Neural progenitor cell (in vitro differentiated cells): ENCODE measurements around the gene PLCB1. TPM values are rescaled to one million over a fixed set of nuclear protein-coding genes. Genes with fewer than 3 reads are reported as not detected.

Experiments
- DNase-seq: peaks from one replicate; pipeline ENCODE4 v3.0.0-alpha.2; 2016; ENCODE audit warnings: low spot score
- H2AFZ ChIP-seq: fragments of 200-600 bp; sonication (generic); replicated peaks from 2 replicates; pipeline ENCODE4 v1.6.1; 2016; ENCODE audit warnings: antibody characterized with exemption
- H3F3A ChIP-seq: fragments of 200-600 bp; sonication (generic); 2 replicates; pipeline ENCODE4 v1.6.1; 2016; ENCODE audit warnings: antibody characterized with exemption, low read depth
- H3K27ac ChIP-seq: fragments of 200-600 bp; sonication (generic); 2 replicates; pipeline ENCODE4 v1.5.1; 2016; ENCODE audit warnings: mild to moderate bottlenecking
- H3K27me3 ChIP-seq: fragments of 200-600 bp; sonication (generic); 2 replicates; pipeline ENCODE4 v1.6.1; 2016; ENCODE audit warnings: mild to moderate bottlenecking, moderate library complexity
- H3K36me3 ChIP-seq: fragments of 200-600 bp; sonication (generic); 2 replicates; pipeline ENCODE4 v1.5.1; 2016
- H3K4me1 ChIP-seq: fragments of 200-600 bp; sonication (generic); 2 replicates; pipeline ENCODE4 v1.6.1; 2016; ENCODE audit warnings: mixed run types
- H3K4me2 ChIP-seq: fragments of 200-600 bp; sonication (generic); 2 replicates; pipeline ENCODE4 v1.6.1; 2016
- H3K4me3 ChIP-seq: fragments of 200-600 bp; sonication (generic); 2 replicates; pipeline ENCODE4 v1.5.1; 2016
- H3K79me2 ChIP-seq: fragments of 200-600 bp; sonication (generic); 2 replicates; pipeline ENCODE4 v1.6.1; 2016; ENCODE audit warnings: low read depth
- H3K9ac ChIP-seq: fragments of 200-600 bp; sonication (generic); 2 replicates; pipeline ENCODE4 v1.6.1; 2016
- H3K9me3 ChIP-seq: fragments of 200-600 bp; sonication (generic); 2 replicates; pipeline ENCODE4 v1.5.1; 2016; ENCODE audit warnings: low read depth
- H4K20me1 ChIP-seq: fragments of 200-600 bp; sonication (generic); 2 replicates; pipeline ENCODE4 v1.6.1; 2016; ENCODE audit warnings: low read depth
- H3K27ac Mint-ChIP-seq: 3 replicates; pipeline ENCODE4 v1.8.0; 2021; ENCODE audit warnings: mixed read lengths
- H3K27me3 Mint-ChIP-seq: 2 replicates; pipeline ENCODE4 v1.8.0; 2022; ENCODE audit warnings: low read depth, mild to moderate bottlenecking, inconsistent platforms, moderate library complexity, mixed read lengths; ENCODE audit not compliant: insufficient read depth
- H3K36me3 Mint-ChIP-seq: 3 replicates; pipeline ENCODE4 v1.8.0; 2021; ENCODE audit warnings: mixed read lengths
- H3K4me1 Mint-ChIP-seq: 3 replicates; pipeline ENCODE4 v1.8.0; 2021; ENCODE audit warnings: mixed read lengths
- H3K4me3 Mint-ChIP-seq: 3 replicates; pipeline ENCODE4 v1.8.0; 2021; ENCODE audit warnings: mild to moderate bottlenecking, moderate library complexity, mixed read lengths
- H3K9me3 Mint-ChIP-seq: 3 replicates; pipeline ENCODE4 v1.8.0; 2020; ENCODE audit warnings: mixed read lengths
- CTCF ChIP-seq: fragments of 200-600 bp; sonication (generic); IDR thresholded peaks from 2 replicates; pipeline ENCODE4 v1.5.1; 2017; ENCODE audit warnings: antibody characterized with exemption, mild to moderate bottlenecking
- EZH2 ChIP-seq: fragments of 200-600 bp; sonication (generic); IDR thresholded peaks from 2 replicates; pipeline ENCODE4 v1.6.1; 2017; ENCODE audit warnings: antibody characterized with exemption, mild to moderate bottlenecking, moderate library complexity
- EZH2phosphoT487 ChIP-seq: fragments of 200-600 bp; sonication (generic); IDR thresholded peaks from 2 replicates; pipeline ENCODE4 v1.6.1; 2017; ENCODE audit warnings: antibody characterized with exemption
- total RNA-seq: library from RNA; depleted of rRNA; stranded (reverse); fragments of >200 nt; gene quantifications from 2 replicates; pipeline ENCODE4 v1.2.3, GENCODE V29; 2015; ENCODE audit warnings: low replicate concordance

Gene PLCB1
- total RNA-seq, 1 donor from 2014 or later = 30.2 TPM

- Histone ChIP-seq H3K4me2 (no peak overlapping the region), H3K79me2 (no peaks in the 10 kb centered on the region), H3K27ac (no peak overlapping the region), H3K4me3 (no peak overlapping the region), H3K4me1 (peaks cover 11% of the 10 kb centered on the region), H3K9me3 (no peaks in the 10 kb centered on the region), H3K27me3 (no peaks in the 10 kb centered on the region), H4K20me1 (no peaks in the 10 kb centered on the region), H3F3A (no peaks in the 10 kb centered on the region), H3K36me3 (no peaks in the 10 kb centered on the region), H2AFZ (no peak overlapping the region), H3K9ac (no peak overlapping the region)
- peak; percentile 15 for DNase-seq
- TF ChIP-seq CTCF (peak; percentile 38), EZH2phosphoT487 (no peak), EZH2 (no peak)
- no peaks in the 10 kb centered on the region for H3K27me3 Mint-ChIP-seq
- no peak overlapping the region for H3K4me3 Mint-ChIP-seq
- no peaks in the 10 kb centered on the region for H3K9me3 Mint-ChIP-seq
- H3K27ac Mint-ChIP-seq = no peak overlapping the region
- H3K36me3 Mint-ChIP-seq = no peaks in the 10 kb centered on the region
- H3K4me1 Mint-ChIP-seq = peaks cover 15% of the 10 kb centered on the region
Observed at GRCh38 chr20:8523684-8524083, 391.6 kb downstream of the PLCB1 start.

GRCh38 chr20:8524101-8525016 lies 392.3 kb downstream of the PLCB1 start:
- H3K4me2 ChIP-seq = no peak overlapping the region
- H3K4me3 Mint-ChIP-seq = no peak overlapping the region
- H3K36me3 Mint-ChIP-seq = no peaks in the 10 kb centered on the region
- no peaks in the 10 kb centered on the region for H3K27me3 Mint-ChIP-seq
- peaks cover 4% of the 10 kb centered on the region for H3K4me1 ChIP-seq
- no peaks in the 10 kb centered on the region for H3K27me3 ChIP-seq
- TF ChIP-seq CTCF = no peak
- no peak for TF ChIP-seq EZH2phosphoT487
- no peak for TF ChIP-seq EZH2
- no peak overlapping the region for H3K27ac Mint-ChIP-seq
- H4K20me1 ChIP-seq = no peaks in the 10 kb centered on the region
- no peaks in the 10 kb centered on the region for H3K9me3 Mint-ChIP-seq
- H3K4me1 Mint-ChIP-seq = peaks cover 9% of the 10 kb centered on the region
- DNase-seq = no peak
- H2AFZ ChIP-seq = no peak overlapping the region
- no peak overlapping the region for H3K27ac ChIP-seq
- H3K9ac ChIP-seq = no peak overlapping the region
- H3F3A ChIP-seq = no peaks in the 10 kb centered on the region
- no peaks in the 10 kb centered on the region for H3K79me2 ChIP-seq
- no peaks in the 10 kb centered on the region for H3K9me3 ChIP-seq
- H3K4me3 ChIP-seq = no peak overlapping the region
- H3K36me3 ChIP-seq = no peaks in the 10 kb centered on the region

- H3K9me3 ChIP-seq = no peaks in the 10 kb centered on the region
- H3K36me3 ChIP-seq = no peaks in the 10 kb centered on the region
- Mint-ChIP-seq H3K9me3 (no peaks in the 10 kb centered on the region), H3K27me3 (no peaks in the 10 kb centered on the region), H3K27ac (no peak overlapping the region), H3K4me1 (peaks cover 8% of the 10 kb centered on the region), H3K4me3 (no peak overlapping the region), H3K36me3 (no peaks in the 10 kb centered on the region)
- no peak overlapping the region for H2AFZ ChIP-seq
- H3K9ac ChIP-seq = no peak overlapping the region
- no peak overlapping the region for H3K4me2 ChIP-seq
- H3K27me3 ChIP-seq = no peaks in the 10 kb centered on the region
- no peaks in the 10 kb centered on the region for H3F3A ChIP-seq
- H3K79me2 ChIP-seq = no peaks in the 10 kb centered on the region
- no peaks in the 10 kb centered on the region for H4K20me1 ChIP-seq
- no peaks in the 10 kb centered on the region for H3K4me1 ChIP-seq
- TF ChIP-seq EZH2 (no peak), EZH2phosphoT487 (no peak), CTCF (no peak)
- no peak for DNase-seq
- H3K4me3 ChIP-seq = no peak overlapping the region
- H3K27ac ChIP-seq = no peak overlapping the region
Observed at GRCh38 chr20:8525017-8525343, 392.9 kb downstream of the PLCB1 start.
